ENCODE data around the gene BOK.

BOK gene

DNA sequence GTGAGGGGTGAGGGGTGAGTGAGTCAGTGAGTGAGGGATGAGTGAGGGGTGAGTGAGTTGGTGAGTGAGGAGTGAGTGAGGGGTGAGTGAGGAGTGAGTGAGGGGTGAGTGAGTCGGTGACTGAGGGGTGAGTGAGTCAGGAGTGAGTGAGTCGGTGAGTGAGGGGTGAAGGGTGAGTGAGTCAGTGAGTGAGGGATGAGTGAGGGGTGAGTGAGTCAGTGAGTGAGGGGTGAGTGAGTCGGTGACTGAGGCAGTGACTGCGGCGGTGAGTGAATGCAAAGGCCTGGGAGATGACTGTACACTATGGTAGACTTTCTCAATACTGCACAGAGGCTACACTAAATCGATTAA, 61.8 kb downstream of the BOK start:
- Histone ChIP-seq H3K9ac (ENCODE audit: low read length) (no peak overlapping the region), H3K9me3 (ENCODE audit: control insufficient read depth, low read length) (no peaks in the 10 kb centered on the region), H3K4me1 (ENCODE audit: control insufficient read depth, insufficient read depth, low read length) (no peaks in the 10 kb centered on the region), H3K4me3 (ENCODE audit: low read length) (no peak overlapping the region), H3K36me3 (ENCODE audit: control insufficient read depth, insufficient read depth, low read length, severe bottlenecking) (peaks cover 8% of the 10 kb centered on the region), H3K27me3 (replicated peaks; ENCODE audit: control insufficient read depth, insufficient read depth, low read length) (no peaks in the 10 kb centered on the region)
- no peak for DNase-seq (ENCODE audit: low read depth)
